ENCODE measurements around the gene CDC73. TPM values are rescaled to one million over a fixed set of nuclear protein-coding genes. Genes with fewer than 3 reads are reported as not detected.

CDC73 gene
- polyA plus RNA-seq, 1 donor (not counting 4 experiments of a cell fraction or from before 2014, with no cell fraction given), result 45.3 TPM

DNA sequence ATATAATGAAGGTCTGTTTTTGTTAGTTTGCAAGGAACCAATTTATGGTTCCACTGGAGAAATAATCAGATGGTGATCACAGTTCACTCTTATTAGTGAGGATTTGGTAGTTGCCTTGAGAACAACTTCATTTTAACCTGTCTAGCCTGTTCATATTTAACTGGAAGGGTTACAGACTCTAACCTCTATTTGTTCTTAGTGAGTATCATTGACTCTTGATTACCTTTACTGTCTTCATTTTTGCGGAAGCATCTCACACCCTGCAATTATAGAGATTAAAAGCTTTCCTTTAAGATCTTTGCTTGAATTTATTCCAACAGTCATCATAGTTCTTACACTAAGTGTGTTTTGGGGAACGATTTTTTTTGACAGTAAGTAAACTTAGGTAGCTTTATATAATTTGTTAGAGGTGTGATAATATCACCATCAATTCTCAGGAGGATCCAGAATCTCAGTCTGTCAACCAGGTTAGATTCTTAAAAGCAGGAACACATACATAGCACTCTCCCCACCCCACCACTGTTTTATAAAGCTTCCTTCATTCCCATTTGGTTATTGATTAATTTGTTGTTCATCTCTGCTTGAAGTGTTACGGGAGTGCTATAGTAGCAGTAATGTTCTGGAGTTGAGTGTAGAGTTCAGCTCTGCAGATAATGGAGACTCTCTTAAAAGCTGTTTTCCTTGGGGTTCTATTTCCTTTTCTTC is 34.4 kb downstream of the CDC73 start:
- Histone ChIP-seq H3K4me2 (ENCODE audit: control insufficient read depth, extremely low read depth, insufficient read depth, low read depth, low read length) (no peak overlapping the region), H3K9ac (ENCODE audit: control insufficient read depth, extremely low read depth, insufficient read depth, low read length) (no peak overlapping the region), H3K79me2 (ENCODE audit: control insufficient read depth, insufficient read depth, low read length) (peaks cover 6% of the 10 kb centered on the region), H2AFZ (ENCODE audit: control insufficient read depth, low read length) (no peak overlapping the region), H3K4me3 (ENCODE audit: control insufficient read depth in 2 of 3, extremely low read depth in 1 of 3, insufficient read depth in 2 of 3, low read depth in 1 of 3, low read length in 3 of 3) (no peak overlapping the region), H3K27ac (ENCODE audit: control insufficient read depth, insufficient read depth, low read length) (no peak overlapping the region), H3K4me1 (ENCODE audit: control insufficient read depth, extremely low read depth, insufficient read depth, low read length) (peaks cover 5% of the 10 kb centered on the region), H3K9me1 (ENCODE audit: control insufficient read depth, extremely low read depth, insufficient read depth, low read length) (no peaks in the 10 kb centered on the region), H3K27me3 (ENCODE audit: control insufficient read depth, extremely low read depth, insufficient read depth, low read length) (no peaks in the 10 kb centered on the region), H3K36me3 (ENCODE audit: control insufficient read depth in 2 of 2, extremely low read depth in 1 of 2, insufficient read depth in 2 of 2, low read length in 2 of 2) (peaks cover 0 to 6% of the 10 kb centered on the region in 2 experiments), H4K20me1 (ENCODE audit: control insufficient read depth, extremely low read depth, insufficient read depth, low read length) (no peaks in the 10 kb centered on the region), H3K9me3 (ENCODE audit: control insufficient read depth, low read depth, low read length) (no peaks in the 10 kb centered on the region)
- no peak for DNase-seq (ENCODE audit: low read depth, low spot score)
- dilution Hi-C loops (cut with MboI; ENCODE audit: extremely low pct_ligation_motif_present, low sequenced_read_pairs), result no loop called here
- no peak for FAIRE-seq
- TF ChIP-seq EZH2 (IDR thresholded peaks at IDR 0.05; ENCODE audit: low read length), result no peak
- TF ChIP-seq, protein P1, sequence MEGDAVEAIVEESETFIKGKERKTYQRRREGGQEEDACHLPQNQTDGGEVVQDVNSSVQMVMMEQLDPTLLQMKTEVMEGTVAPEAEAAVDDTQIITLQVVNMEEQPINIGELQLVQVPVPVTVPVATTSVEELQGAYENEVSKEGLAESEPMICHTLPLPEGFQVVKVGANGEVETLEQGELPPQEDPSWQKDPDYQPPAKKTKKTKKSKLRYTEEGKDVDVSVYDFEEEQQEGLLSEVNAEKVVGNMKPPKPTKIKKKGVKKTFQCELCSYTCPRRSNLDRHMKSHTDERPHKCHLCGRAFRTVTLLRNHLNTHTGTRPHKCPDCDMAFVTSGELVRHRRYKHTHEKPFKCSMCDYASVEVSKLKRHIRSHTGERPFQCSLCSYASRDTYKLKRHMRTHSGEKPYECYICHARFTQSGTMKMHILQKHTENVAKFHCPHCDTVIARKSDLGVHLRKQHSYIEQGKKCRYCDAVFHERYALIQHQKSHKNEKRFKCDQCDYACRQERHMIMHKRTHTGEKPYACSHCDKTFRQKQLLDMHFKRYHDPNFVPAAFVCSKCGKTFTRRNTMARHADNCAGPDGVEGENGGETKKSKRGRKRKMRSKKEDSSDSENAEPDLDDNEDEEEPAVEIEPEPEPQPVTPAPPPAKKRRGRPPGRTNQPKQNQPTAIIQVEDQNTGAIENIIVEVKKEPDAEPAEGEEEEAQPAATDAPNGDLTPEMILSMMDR (optimal IDR thresholded peaks at IDR 0.05 in 1 of 3, IDR thresholded peaks at IDR 0.05 in 1 of 3, conservative IDR thresholded peaks at IDR 0.05 in 1 of 3; ENCODE audit: extremely low read depth in 1 of 3, insufficient read depth in 2 of 3, low read length in 3 of 3), result no peak

DNA sequence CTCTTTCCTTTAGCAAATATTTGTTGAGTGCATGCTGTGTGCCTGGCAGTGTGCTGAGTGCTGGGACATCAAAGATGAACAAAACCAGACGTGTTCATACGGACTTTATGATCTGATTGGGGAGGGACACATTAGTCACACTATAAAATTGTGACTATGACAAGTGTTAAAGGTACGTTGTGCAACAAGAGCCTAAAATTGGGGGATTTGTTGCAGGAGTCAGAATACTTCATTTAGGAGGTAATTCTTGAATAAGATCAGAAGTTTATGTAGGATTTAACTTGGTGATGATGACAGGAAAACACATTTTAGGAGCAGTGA is 35.0 kb downstream of the CDC73 start:
- Histone ChIP-seq H3K4me1 (ENCODE audit: control insufficient read depth, extremely low read depth, insufficient read depth, low read length) (peaks cover 5% of the 10 kb centered on the region), H4K20me1 (ENCODE audit: control insufficient read depth, extremely low read depth, insufficient read depth, low read length) (no peaks in the 10 kb centered on the region), H3K4me3 (ENCODE audit: control insufficient read depth in 2 of 3, extremely low read depth in 1 of 3, insufficient read depth in 2 of 3, low read depth in 1 of 3, low read length in 3 of 3) (no peak overlapping the region), H3K79me2 (ENCODE audit: control insufficient read depth, insufficient read depth, low read length) (peaks cover 6% of the 10 kb centered on the region), H3K9me3 (ENCODE audit: control insufficient read depth, low read depth, low read length) (no peaks in the 10 kb centered on the region), H3K36me3 (ENCODE audit: control insufficient read depth in 2 of 2, extremely low read depth in 1 of 2, insufficient read depth in 2 of 2, low read length in 2 of 2) (peaks cover 0 to 6% of the 10 kb centered on the region in 2 experiments), H3K27me3 (ENCODE audit: control insufficient read depth, extremely low read depth, insufficient read depth, low read length) (no peaks in the 10 kb centered on the region), H3K9ac (ENCODE audit: control insufficient read depth, extremely low read depth, insufficient read depth, low read length) (no peak overlapping the region), H3K4me2 (ENCODE audit: control insufficient read depth, extremely low read depth, insufficient read depth, low read depth, low read length) (no peak overlapping the region), H3K27ac (ENCODE audit: control insufficient read depth, insufficient read depth, low read length) (no peak overlapping the region), H2AFZ (ENCODE audit: control insufficient read depth, low read length) (no peak overlapping the region), H3K9me1 (ENCODE audit: control insufficient read depth, extremely low read depth, insufficient read depth, low read length) (no peaks in the 10 kb centered on the region)
- dilution Hi-C loops (cut with MboI; ENCODE audit: extremely low pct_ligation_motif_present, low sequenced_read_pairs), result no loop called here
- TF ChIP-seq EZH2 (IDR thresholded peaks at IDR 0.05; ENCODE audit: low read length), result no peak
- TF ChIP-seq, protein P1 (optimal IDR thresholded peaks at IDR 0.05 in 1 of 3, IDR thresholded peaks at IDR 0.05 in 1 of 3, conservative IDR thresholded peaks at IDR 0.05 in 1 of 3; ENCODE audit: extremely low read depth in 1 of 3, insufficient read depth in 2 of 3, low read length in 3 of 3), result no peak
- DNase-seq (ENCODE audit: low read depth, low spot score) (no peak), FAIRE-seq (no peak)

Data from keratinocyte (primary cell).